Gastrocnemius medialis (tissue), 4 donors: ENCODE results near the gene PTPRN2. TPM values are rescaled to one million over a fixed set of nuclear protein-coding genes. Genes with fewer than 3 reads are reported as not detected.

Experiments used
- ATAC-seq, 2 donors: fragments of 150-250 bp; one replicate each; pipeline ENCODE4 v1.9.1; 2016
- DNase-seq, 2 donors: peaks; one replicate each; pipeline ENCODE4 v3.0.0-alpha.2; 2019
- H3K27ac ChIP-seq, 4 donors: fragments of 200-600 bp; sonication (generic); 1 replicate in 1 of 4; 2 replicates in 3 of 4; pipeline ENCODE4 v1.5.1; 2016 to 2018; ENCODE audit warnings: mild to moderate bottlenecking in 2 of 4, moderate library complexity in 1 of 4
- H3K27me3 ChIP-seq, 3 donors: fragments of 200-600 bp; sonication (generic) in 2 of 3; 1 replicate in 1 of 3; 2 replicates in 2 of 3; pipeline versions ENCODE4 v1.5.1 to v1.6.0; 2016 to 2019; ENCODE audit warnings: mild to moderate bottlenecking in 1 of 3, moderate library complexity in 1 of 3
- H3K36me3 ChIP-seq, 2 donors: fragments of 200-600 bp; sonication (generic) in 1 of 2; one replicate each; pipeline ENCODE4 v1.5.1; 2017 to 2018
- H3K4me1 ChIP-seq, 2 donors: fragments of 200-600 bp; sonication (generic) in 1 of 2; one replicate each; pipeline ENCODE4 v1.5.1; 2016 to 2017; ENCODE audit warnings: mild to moderate bottlenecking in 2 of 2
- H3K4me3 ChIP-seq, 4 donors: fragments of 200-600 bp; sonication (generic) in 3 of 4; 1 replicate in 1 of 4; 2 replicates in 3 of 4; pipeline ENCODE4 v1.5.1; 2016 to 2019; ENCODE audit warnings: mild to moderate bottlenecking in 2 of 4
- H3K9me3 ChIP-seq, 3 donors: fragments of 200-600 bp; sonication (generic) in 2 of 3; 1 replicate in 1 of 3; 2 replicates in 2 of 3; pipeline ENCODE4 v1.5.1; 2016 to 2019
- CTCF ChIP-seq, 5 experiments: fragments of 450-650 bp in 3 of 5; fragments of 200-600 bp in 2 of 5; sonication (generic) in 2 of 5; IDR thresholded peaks in 4 of 5; conservative IDR thresholded peaks in 1 of 5; 1 replicate in 4 of 5; 2 replicates in 1 of 5; pipeline ENCODE4 v1.5.1; 2016 to 2019; ENCODE audit warnings: antibody characterized with exemption in 5 of 5, mild to moderate bottlenecking in 3 of 5, moderate library complexity in 3 of 5
- POLR2A ChIP-seq, 2 donors: fragments of 450-650 bp; IDR thresholded peaks; one replicate each; pipeline ENCODE4 v1.6.1; 2017; ENCODE audit warnings: antibody characterized with exemption in 2 of 2, mild to moderate bottlenecking in 2 of 2, moderate library complexity in 2 of 2
- in situ Hi-C, 4 donors: fragments of 200-750 bp; cut with MboI; loops; one replicate each; pipeline versions ENCODE4 v1.15.0 to v1.8.0; 2017; ENCODE audit warnings: low sequenced_read_pairs in 4 of 4
- intact Hi-C: fragments of 100-400 bp; cut with DNase I; formaldehyde crosslinking; loops from one replicate; pipeline ENCODE4 v1.15.1; 2023; ENCODE audit warnings: low total_unique reads
- total RNA-seq, 4 donors: library from RNA; depleted of rRNA; stranded (reverse); fragments of >200 nt; gene quantifications; one replicate each; pipeline versions ENCODE4 v1.1.0 to v1.2.3, GENCODE V29; 2016

Gene PTPRN2
- total RNA-seq, 4 donors from 2014 or later, result 0.66 to 0.85 (median 0.81) TPM

DNA sequence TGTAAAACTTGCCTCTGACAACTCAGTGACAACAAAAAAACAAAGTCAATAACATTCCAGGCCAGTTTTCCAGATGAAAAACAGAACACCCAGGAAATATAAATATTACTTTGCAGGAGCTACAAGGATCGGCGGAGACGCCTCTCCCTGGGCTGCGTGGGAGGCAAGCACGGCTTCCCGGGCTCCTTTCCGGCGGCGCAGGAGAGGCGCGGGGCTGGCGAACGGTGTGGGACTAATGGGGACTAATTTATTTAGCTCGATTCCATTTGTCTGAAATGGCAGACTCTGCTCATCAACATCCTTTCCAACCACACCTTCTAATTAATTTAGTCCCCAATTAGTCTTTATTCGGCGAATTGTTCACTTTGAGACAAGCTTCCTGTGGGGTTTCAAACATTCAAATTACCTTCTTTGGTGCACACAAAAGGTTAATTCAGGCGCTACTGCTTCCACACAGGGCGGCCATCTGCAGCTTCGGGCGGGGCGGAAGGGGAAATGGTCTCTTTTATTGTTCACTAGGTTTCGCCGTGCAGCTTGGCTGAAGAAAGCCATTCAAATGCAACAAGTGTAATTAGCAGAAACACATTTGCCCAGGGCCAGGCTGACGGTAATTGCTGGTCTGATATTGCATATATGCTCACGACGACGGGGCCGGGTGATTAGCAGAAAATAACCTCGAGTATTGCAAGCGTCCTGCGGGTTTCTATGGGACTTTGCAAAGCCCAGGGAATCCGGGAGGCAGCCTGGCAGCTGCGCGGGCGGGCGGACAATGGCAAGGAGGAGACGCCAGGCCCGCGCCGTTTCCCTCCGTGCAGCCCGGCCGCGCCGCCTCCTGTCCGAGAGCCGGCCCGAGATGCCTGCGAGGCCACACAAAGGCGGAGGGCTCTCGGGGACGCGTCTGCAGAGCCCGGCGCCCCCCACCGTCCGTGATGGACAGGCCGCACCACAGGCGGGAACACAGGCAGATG, 270.1 kb downstream of the PTPRN2 start:
- TF ChIP-seq CTCF (IDR thresholded peaks at IDR 0.05 in 4 of 5, conservative IDR thresholded peaks at IDR 0.05 in 1 of 5), result no peak
- TF ChIP-seq POLR2A (IDR thresholded peaks at IDR 0.05), result no peak
- in situ Hi-C loops (no loop called here), intact Hi-C loops (no loop called here)
- Histone ChIP-seq H3K27me3 (no peaks in the 10 kb centered on the region), H3K36me3 (no peaks in the 10 kb centered on the region), H3K4me3 (peak overlapping the region in 2 of 4 donors; percentile 17 to 28), H3K4me1 (no peaks in the 10 kb centered on the region), H3K9me3 (no peaks in the 10 kb centered on the region), H3K27ac (peak overlapping the region in 2 of 4 donors; percentile 13 to 38)
- DNase-seq (no peak), ATAC-seq (no peak)

DNA sequence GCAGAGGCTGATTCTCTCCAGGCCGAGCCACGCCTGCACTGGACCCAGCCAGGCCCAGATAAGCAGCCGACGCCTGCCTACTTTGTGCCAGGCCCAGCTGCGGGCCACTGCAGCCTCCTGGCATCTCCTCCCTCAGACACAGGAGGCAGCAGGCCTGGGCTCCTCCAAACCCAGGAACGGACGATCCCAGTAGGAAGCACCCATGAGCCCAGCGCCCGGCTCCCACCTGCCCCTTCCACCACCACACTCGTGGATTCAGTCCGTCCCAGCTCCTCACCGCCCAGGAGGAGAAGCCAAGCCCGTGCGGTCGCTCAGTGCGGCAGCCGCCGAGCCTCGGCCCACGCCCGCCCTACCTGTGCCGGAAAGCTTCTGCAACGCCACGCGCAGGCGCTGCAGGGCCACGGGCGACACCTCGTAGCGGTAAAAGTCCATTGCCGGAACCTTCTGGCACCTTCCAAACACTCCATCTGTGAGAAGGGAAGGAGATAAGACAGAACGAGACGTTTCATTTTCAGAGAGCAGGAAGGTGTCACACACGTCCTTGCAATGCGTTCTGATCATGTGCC, 271.1 kb downstream of the PTPRN2 start:
- no peaks in the 10 kb centered on the region for H3K4me1 ChIP-seq
- H3K27me3 ChIP-seq, result no peaks in the 10 kb centered on the region
- no peak overlapping the region for H3K4me3 ChIP-seq
- ATAC-seq, result no peak
- H3K9me3 ChIP-seq, result no peaks in the 10 kb centered on the region
- no peak for TF ChIP-seq POLR2A (IDR thresholded peaks at IDR 0.05)
- no peak for TF ChIP-seq CTCF (IDR thresholded peaks at IDR 0.05 in 4 of 5, conservative IDR thresholded peaks at IDR 0.05 in 1 of 5)
- in situ Hi-C loops, result no loop called here
- H3K27ac ChIP-seq, result no peak overlapping the region
- no peak for DNase-seq
- no peaks in the 10 kb centered on the region for H3K36me3 ChIP-seq
- intact Hi-C loops, result no loop called here

- DNase-seq (no peak), ATAC-seq (no peak)
- no peaks in the 10 kb centered on the region for H3K9me3 ChIP-seq
- TF ChIP-seq CTCF (IDR thresholded peaks at IDR 0.05 in 4 of 5, conservative IDR thresholded peaks at IDR 0.05 in 1 of 5) (no peak), POLR2A (IDR thresholded peaks at IDR 0.05) (no peak)
- no peaks in the 10 kb centered on the region for H3K4me1 ChIP-seq
- H3K27me3 ChIP-seq, result no peaks in the 10 kb centered on the region
- intact Hi-C loops, result no loop called here
- no peak overlapping the region for H3K27ac ChIP-seq
- H3K4me3 ChIP-seq, result no peak overlapping the region
- no peaks in the 10 kb centered on the region for H3K36me3 ChIP-seq
- in situ Hi-C loops, result no loop called here
Observed at GRCh38 chr7:158315881-158316280, 271.7 kb downstream of the PTPRN2 start.

DNA sequence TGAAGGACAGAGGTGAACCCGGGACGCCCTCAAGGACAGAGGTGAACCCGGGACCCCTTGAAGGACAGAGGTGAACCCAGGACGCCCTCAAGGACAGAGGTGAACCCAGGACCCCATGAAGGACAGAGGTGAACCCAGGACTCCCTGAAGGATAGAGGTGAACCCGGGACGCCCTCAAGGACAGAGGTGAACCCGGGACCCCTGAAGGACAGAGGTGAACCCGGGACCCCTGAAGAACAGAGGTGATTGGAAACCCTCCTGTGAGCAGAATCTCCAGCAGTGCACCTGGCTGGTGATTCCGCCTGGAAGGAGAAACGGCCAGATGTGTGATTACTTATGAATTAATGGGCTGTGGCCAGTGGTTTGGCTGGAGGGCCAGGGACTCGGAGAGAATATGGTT, 272.3 kb downstream of the PTPRN2 start:
- no peak for DNase-seq
- intact Hi-C loops, result no loop called here
- TF ChIP-seq CTCF (IDR thresholded peaks at IDR 0.05 in 4 of 5, conservative IDR thresholded peaks at IDR 0.05 in 1 of 5) (no peak), POLR2A (IDR thresholded peaks at IDR 0.05) (no peak)

More for the DNA sequence above, 272.3 kb downstream of the PTPRN2 start:
- Histone ChIP-seq H3K4me3 (no peak overlapping the region), H3K9me3 (no peaks in the 10 kb centered on the region), H3K27me3 (no peaks in the 10 kb centered on the region), H3K27ac (no peak overlapping the region), H3K4me1 (no peaks in the 10 kb centered on the region), H3K36me3 (no peaks in the 10 kb centered on the region)
- no peak for ATAC-seq
- in situ Hi-C loops, result no loop called here
